PC-9 (cell line): ENCODE data around the gene C2orf42. TPM values are rescaled to one million over a fixed set of nuclear protein-coding genes. Genes with fewer than 3 reads are reported as not detected.

Experiments
- Bru-seq: library from RNA; stranded (reverse); fragments of 400-500 nt; gene quantifications from one replicate; lab custom pipeline; 2021; lab: Mats Ljungman, UMichigan
- BruChase-seq, 2 experiments: library from RNA; stranded (reverse); fragments of 400-500 nt; gene quantifications; one replicate each; lab custom pipeline; 2021; lab: Mats Ljungman, UMichigan
- BruUV-seq: library from RNA; stranded (reverse); fragments of 400-500 nt; replicated peaks from 2 replicates; lab custom pipeline; 2021; lab: Mats Ljungman, UMichigan
- CTCF ChIA-PET: fragments of 300-600 bp; sonication (Branson Sonifier 250); formaldehyde crosslinking; loops from one replicate; lab custom pipeline; 2022; ENCODE audit warnings: antibody characterized with exemption; lab: Charles Lee
- POLR2A ChIA-PET: fragments of 300-600 bp; sonication (Branson Sonifier 250); formaldehyde crosslinking; loops from one replicate; lab custom pipeline; 2022; ENCODE audit warnings: antibody characterized with exemption; ENCODE audit not compliant: unreplicated experiment; lab: Charles Lee
- DNase-seq, 2 experiments: peaks; one replicate each; pipeline versions ENCODE4 v3.0.0 to v3.0.0-alpha.2; 2015 to 2022; ENCODE audit warnings: mixed read lengths in 1 of 2
- H2AFZ ChIP-seq: fragments of 200-600 bp; sonication (generic); 2 replicates; pipeline ENCODE4 v1.8.1; 2017; ENCODE audit warnings: antibody characterized with exemption
- H3F3A ChIP-seq: fragments of 200-600 bp; sonication (generic); 2 replicates; pipeline ENCODE4 v1.8.1; 2017; ENCODE audit warnings: antibody characterized with exemption, mild to moderate bottlenecking, low read depth; ENCODE audit not compliant: insufficient read depth
- H3K27ac ChIP-seq: fragments of 200-600 bp; sonication (generic); 2 replicates; pipeline ENCODE4 v1.6.1; 2016; ENCODE audit warnings: mixed run types
- H3K27me3 ChIP-seq: fragments of 200-600 bp; sonication (generic); 2 replicates; pipeline ENCODE4 v1.6.1; 2016; ENCODE audit warnings: low read depth, mixed run types; ENCODE audit not compliant: insufficient read depth
- H3K36me3 ChIP-seq: fragments of 200-600 bp; sonication (generic); 2 replicates; pipeline ENCODE4 v1.6.1; 2016; ENCODE audit warnings: low read depth, mixed run types
- H3K4me1 ChIP-seq: fragments of 200-600 bp; sonication (generic); replicated peaks from 2 replicates; pipeline ENCODE4 v1.6.1; 2016; ENCODE audit warnings: mixed run types; ENCODE audit not compliant: insufficient read depth
- H3K4me2 ChIP-seq: fragments of 200-600 bp; sonication (generic); 2 replicates; pipeline ENCODE4 v1.6.1; 2017; ENCODE audit warnings: mixed run types
- H3K4me3 ChIP-seq: fragments of 200-600 bp; sonication (generic); 2 replicates; pipeline ENCODE4 v1.6.1; 2016; ENCODE audit warnings: mixed run types
- H3K79me2 ChIP-seq: fragments of 200-600 bp; sonication (generic); 2 replicates; pipeline ENCODE4 v1.6.1; 2017; ENCODE audit warnings: low read depth, mixed run types
- H3K9me2 ChIP-seq: fragments of 200-600 bp; sonication (generic); 2 replicates; pipeline ENCODE4 v1.8.1; 2017; ENCODE audit warnings: mild to moderate bottlenecking; ENCODE audit not compliant: insufficient read depth
- H3K9me3 ChIP-seq: fragments of 200-600 bp; sonication (generic); 2 replicates; pipeline ENCODE4 v1.8.1; 2016; ENCODE audit warnings: low read depth; ENCODE audit not compliant: insufficient read depth
- H4K20me1 ChIP-seq: fragments of 200-600 bp; sonication (generic); 2 replicates; pipeline ENCODE4 v1.8.1; 2017; ENCODE audit not compliant: insufficient read depth
- EZH2 ChIP-seq: fragments of 200-600 bp; sonication (generic); IDR thresholded peaks from 2 replicates; pipeline ENCODE4 v1.8.0; 2017; ENCODE audit warnings: antibody characterized with exemption, low read depth
- intact Hi-C: fragments of 100-400 bp; cut with micrococcal nuclease; formaldehyde crosslinking; loops from one replicate; pipeline ENCODE4 v1.10.0; 2022; ENCODE audit not compliant: unreplicated experiment
- long read RNA-seq: library from polyadenylated mRNA; stranded (forward); transcript quantifications from one replicate; pipeline ENCODE4 v2.0.0, GENCODE V29; 2022
- total RNA-seq: library from RNA; stranded (reverse); gene quantifications from 2 replicates; pipeline ENCODE4 v1.2.3, GENCODE V29; 2021
- TF ChIP-seq, protein P1 (sequence below): fragments of 200-600 bp; sonication (generic); conservative IDR thresholded peaks from 2 replicates; pipeline ENCODE4 v1.6.1; 2017; ENCODE audit warnings: mixed run types, antibody characterized with exemption, mild to moderate bottlenecking, moderate library complexity

The C2orf42 gene
- total RNA-seq, result 12.7 and 14.3 TPM in 2 replicates
- percentile 61 among the genes with signal in this experiment for Bru-seq, nascent RNA
- BruChase-seq, experiment 1, labeled RNA remaining after a 2-hour chase, result percentile 52 among the genes with signal in this experiment
- percentile 52 among the genes with signal in this experiment for BruChase-seq, experiment 2, labeled RNA remaining after a 6-hour chase
- long read RNA-seq, partial matches to known transcripts, result 2 of 14 reads
- long read RNA-seq, other reads (novel, unspliced or antisense), result 9 of 14 reads

- no peaks in the 10 kb centered on the region for H3K9me2 ChIP-seq
- TF ChIP-seq, protein P1, sequence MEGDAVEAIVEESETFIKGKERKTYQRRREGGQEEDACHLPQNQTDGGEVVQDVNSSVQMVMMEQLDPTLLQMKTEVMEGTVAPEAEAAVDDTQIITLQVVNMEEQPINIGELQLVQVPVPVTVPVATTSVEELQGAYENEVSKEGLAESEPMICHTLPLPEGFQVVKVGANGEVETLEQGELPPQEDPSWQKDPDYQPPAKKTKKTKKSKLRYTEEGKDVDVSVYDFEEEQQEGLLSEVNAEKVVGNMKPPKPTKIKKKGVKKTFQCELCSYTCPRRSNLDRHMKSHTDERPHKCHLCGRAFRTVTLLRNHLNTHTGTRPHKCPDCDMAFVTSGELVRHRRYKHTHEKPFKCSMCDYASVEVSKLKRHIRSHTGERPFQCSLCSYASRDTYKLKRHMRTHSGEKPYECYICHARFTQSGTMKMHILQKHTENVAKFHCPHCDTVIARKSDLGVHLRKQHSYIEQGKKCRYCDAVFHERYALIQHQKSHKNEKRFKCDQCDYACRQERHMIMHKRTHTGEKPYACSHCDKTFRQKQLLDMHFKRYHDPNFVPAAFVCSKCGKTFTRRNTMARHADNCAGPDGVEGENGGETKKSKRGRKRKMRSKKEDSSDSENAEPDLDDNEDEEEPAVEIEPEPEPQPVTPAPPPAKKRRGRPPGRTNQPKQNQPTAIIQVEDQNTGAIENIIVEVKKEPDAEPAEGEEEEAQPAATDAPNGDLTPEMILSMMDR, result no peak
- TF ChIP-seq EZH2, result no peak
- DNase-seq, result peak; percentile 91 to 95
- BruUV-seq, result no TSS peak
- H3K79me2 ChIP-seq, result peaks cover 10% of the 10 kb centered on the region; the same call in 1 of the 2 replicates
- no peaks in the 10 kb centered on the region for H3K27me3 ChIP-seq
- H4K20me1 ChIP-seq, result no peaks in the 10 kb centered on the region
- H3K27ac ChIP-seq, result peak within 1 kb of the TSS; percentile 78
- H3K36me3 ChIP-seq, result no peaks in the 10 kb centered on the region
- POLR2A ChIA-PET, result interaction anchor here (0.5 to 1.0 kb wide), 15 partner anchors 9 to 290 kb away, joined by 3 to 8 read pairs (median 6); partner anchors contain the start of gene MXD1
- peak within 1 kb of the TSS; percentile 98 for H2AFZ ChIP-seq
- H3K4me1 ChIP-seq, result peaks cover 16% of the 10 kb centered on the region
- H3F3A ChIP-seq, result peaks cover 20% of the 10 kb centered on the region; the same call in 1 of the 2 replicates
- H3K4me2 ChIP-seq, result peak within 1 kb of the TSS; percentile 94
- CTCF ChIA-PET, result interaction anchor here (0.7 to 1.0 kb wide), 2 partner anchors 15 to 277 kb away, joined by 3 to 6 read pairs; no protein-coding TSS in a partner anchor
- intact Hi-C loops, result loop anchor here (1.0 to 5.0 kb wide), 2 partner anchors 103 to 276 kb away; partner anchors contain the start of gene PCBP1
- H3K9me3 ChIP-seq, result no peaks in the 10 kb centered on the region
- H3K4me3 ChIP-seq, result peak within 1 kb of the TSS; percentile 85
These were observed at the start of gene C2orf42 for GRCh38 chr2:70190418-70191243. TSS of gene C2orf42 (minus strand) at chr2:70191019. CDS start at chr2:70181985, 9,034 bp downstream.

DNA sequence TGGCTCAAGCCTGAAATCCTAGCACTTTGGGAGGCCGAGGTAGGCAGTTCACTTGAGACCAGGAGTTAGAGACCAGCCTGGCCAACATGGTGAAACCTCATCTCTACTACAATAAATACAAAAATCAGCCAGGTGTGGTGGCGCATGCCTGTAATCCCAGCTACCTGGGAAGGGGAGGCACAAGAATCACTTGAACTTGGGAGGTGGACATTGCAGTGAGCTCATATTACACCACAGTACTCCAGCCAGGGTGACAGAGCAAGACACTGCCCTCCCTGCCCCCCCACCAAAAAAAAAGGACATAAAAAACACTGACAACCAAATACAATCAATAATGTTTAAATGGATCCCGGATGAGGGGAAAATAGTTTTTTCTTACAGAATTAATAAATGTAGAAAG lies 49.8 kb upstream of the C2orf42 start:
- Histone ChIP-seq H3K27ac (no peak overlapping the region), H3K9me3 (no peaks in the 10 kb centered on the region), H4K20me1 (peaks cover 32% of the 10 kb centered on the region), H2AFZ (no peak overlapping the region), H3K4me2 (no peak overlapping the region), H3K79me2 (peaks cover 84% of the 10 kb centered on the region), H3K27me3 (no peaks in the 10 kb centered on the region), H3K4me1 (peaks cover 4% of the 10 kb centered on the region; the same call in 1 of the 2 replicates), H3K36me3 (peaks cover 15% of the 10 kb centered on the region), H3K9me2 (no peaks in the 10 kb centered on the region), H3F3A (peaks cover 9% of the 10 kb centered on the region; the same call in 1 of the 2 replicates), H3K4me3 (no peak overlapping the region)
- TF ChIP-seq EZH2, result no peak
- TF ChIP-seq, protein P1, result no peak
- intact Hi-C loops, result no loop called here
- CTCF ChIA-PET, result no interaction called here
- BruUV-seq, result no TSS peak
- DNase-seq, result no peak
- POLR2A ChIA-PET, result no interaction called here

DNA sequence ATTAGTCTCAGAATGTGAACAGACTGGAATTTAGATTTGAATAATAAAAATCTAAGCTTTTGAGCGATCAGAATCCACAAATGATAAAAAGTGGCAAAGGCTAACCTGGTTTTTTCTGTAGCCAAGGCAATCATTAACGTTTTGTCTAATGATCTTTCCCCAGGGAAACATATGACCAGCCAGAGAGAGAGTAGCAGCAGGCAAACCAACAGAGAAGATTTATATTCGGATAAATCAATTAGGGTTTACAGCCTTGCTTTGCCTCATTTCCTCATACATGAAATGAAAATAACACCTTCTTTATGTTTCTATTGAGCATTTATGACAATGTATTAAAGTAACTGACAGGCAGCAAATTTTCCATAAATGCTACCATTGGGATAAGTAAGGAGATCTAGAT lies 43.1 kb upstream of the C2orf42 start:
- intact Hi-C loops, result no loop called here
- Histone ChIP-seq H2AFZ (no peak overlapping the region), H3F3A (peaks cover 4% of the 10 kb centered on the region; the same call in 1 of the 2 replicates), H3K9me2 (no peaks in the 10 kb centered on the region), H3K27ac (no peak overlapping the region), H3K27me3 (no peaks in the 10 kb centered on the region), H3K4me3 (no peak overlapping the region), H3K36me3 (peaks cover 31% of the 10 kb centered on the region), H4K20me1 (peaks cover 4% of the 10 kb centered on the region), H3K9me3 (no peaks in the 10 kb centered on the region), H3K79me2 (peaks cover 18% of the 10 kb centered on the region), H3K4me2 (no peak overlapping the region), H3K4me1 (no peaks in the 10 kb centered on the region)
- BruUV-seq, result no TSS peak
- ChIA-PET POLR2A (no interaction called here), CTCF (no interaction called here)
- DNase-seq, result no peak
- TF ChIP-seq, protein P1, result no peak
- no peak for TF ChIP-seq EZH2
